Erythroblast (primary cell): Measurements from ENCODE around the gene NOD2.

ENCODE experiments used
- GATA1 ChIP-seq: IDR thresholded peaks from 2 replicates; pipeline ENCODE4 v1.6.1; 2011; ENCODE audit warnings: low read depth, mild to moderate bottlenecking, control low read depth, low read length, moderate library complexity
- POLR2A ChIP-seq: IDR thresholded peaks from 2 replicates; pipeline ENCODE4 v1.6.1; 2011; ENCODE audit warnings: mild to moderate bottlenecking, low read length

- no peak for TF ChIP-seq POLR2A
- TF ChIP-seq GATA1 = no peak
Measured at GRCh38 chr16:50645563-50646220, 47.7 kb upstream of the NOD2 start.
